NCI-H2196 (cell line): ENCODE measurements around the gene IFT25.
A peak's percentile ranks its signal among the peaks of the same experiment; 100 is the strongest.
"Not testable (repeated sequence)": the region's sequence is repeated elsewhere in the genome, so short reads cannot be mapped to it uniquely, and the experiment has no call there.

Source experiments
- DNase-seq: peaks from one replicate; lab custom pipeline; 2025; ENCODE audit not compliant: unreplicated experiment; lab: John Stamatoyannopoulos, UW

Gene IFT25

DNA sequence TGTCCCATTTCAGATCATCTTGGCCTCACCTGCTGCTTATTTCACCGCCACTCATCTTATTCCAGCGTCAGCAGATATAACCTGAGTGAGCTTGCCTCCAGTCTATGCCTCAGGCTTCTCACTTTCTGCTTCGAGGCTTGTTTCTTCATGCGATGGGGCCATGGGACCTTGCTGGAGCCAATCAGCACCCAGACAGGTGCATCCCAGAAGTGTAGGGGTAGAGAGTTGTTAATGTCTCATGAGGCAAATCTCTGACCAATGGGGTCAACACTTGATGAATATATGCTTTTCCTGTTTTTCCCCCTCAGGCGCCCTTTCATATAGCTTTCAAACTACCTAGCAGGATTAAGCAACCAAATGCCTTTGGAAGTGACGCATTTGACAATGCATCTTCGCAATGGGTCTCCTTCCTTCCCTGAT lies 55.0 kb downstream of the IFT25 start:
- no peak for DNase-seq

DNA sequence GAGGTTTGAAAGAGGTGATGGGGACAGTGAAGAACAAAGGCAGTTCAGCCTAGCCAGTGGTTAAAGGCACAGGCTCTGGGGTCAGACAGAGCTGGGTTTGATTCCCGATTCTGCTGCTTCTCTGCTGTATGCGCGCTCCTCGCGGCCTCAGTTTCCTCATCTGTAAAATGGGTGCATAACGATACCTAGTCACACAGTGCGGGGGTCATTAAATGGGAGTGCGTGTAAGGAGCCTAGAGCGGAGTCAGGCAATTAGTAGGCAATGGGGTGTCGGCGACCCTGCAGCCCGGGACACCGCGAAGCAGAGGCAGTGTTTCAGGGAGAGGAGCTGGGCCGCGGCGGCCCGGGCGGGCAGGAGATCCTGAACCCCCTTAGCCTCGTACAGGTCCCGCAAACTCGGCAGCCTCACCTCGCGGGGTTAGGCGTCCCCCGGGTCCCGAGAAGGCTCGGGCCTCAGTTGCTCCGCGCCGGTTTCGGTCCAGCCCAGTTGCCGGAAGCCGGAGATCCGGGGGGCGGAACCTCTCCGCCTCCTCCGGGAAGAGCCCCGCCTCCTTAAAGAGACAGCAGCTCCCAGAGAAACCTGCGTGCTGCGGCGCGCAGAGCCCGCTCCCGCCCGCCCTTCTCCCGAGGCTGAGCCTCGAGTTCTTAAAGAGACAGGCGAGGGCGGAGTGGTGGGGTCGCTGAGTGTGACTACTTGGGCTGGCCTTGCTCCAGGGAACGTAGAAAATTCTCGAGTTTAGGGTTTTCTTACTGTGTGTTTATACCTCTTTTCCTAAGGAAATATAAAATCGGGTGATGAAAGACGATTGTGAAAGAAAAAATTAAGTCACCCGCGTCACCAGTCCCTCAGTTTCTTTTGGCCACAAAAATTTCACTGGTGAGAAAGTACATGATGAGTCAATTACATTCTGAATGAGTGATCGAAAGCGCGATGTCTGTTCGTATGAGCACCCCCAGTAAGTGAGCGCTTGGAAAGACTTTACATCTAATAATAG lies 55.9 kb downstream of the IFT25 start, which contains the start of gene YIPF1:
Gene YIPF1 (minus strand): TSS at position 494 of the 995 bp plus-strand sequence. CDS start 860 bp downstream, outside the sequence.
- peak; percentile 92 for DNase-seq

DNA sequence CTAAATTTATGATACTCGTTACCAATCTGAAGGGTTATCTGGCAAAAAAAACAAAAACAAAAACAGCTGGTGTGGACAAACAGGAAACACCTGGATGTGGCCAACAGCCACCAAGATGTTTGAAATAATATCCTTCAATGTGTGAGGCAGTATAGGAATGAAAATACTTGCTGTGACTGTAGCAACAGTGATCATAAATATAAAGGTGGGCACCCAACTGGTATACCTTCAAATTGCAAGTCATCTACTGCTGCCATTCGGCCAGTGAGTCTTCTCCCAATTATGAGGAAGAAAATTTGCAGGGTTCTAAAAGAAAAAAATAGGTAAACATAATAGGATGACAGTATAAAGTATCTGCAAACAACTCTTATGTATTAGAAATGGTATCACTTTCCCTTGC lies 56.8 kb downstream of the IFT25 start:
- DNase-seq, result no peak

DNA sequence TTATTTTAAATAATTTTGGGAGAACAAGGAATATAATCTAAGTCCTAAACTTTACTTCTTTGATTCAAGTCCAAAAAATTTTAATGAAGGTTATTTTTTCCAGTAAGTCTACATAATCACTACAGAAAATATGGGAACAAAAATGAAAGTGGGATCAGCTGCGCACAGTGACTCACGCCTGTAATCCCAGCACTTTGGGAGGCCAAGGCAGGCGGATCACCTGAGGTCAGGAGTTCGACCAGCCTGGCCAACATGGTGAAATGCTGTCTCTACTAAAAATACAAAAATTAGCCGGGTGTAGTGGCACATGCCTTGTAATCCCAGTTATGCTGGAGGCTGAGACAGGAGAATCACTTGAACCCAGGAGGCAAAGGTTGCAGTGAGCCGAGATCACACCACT lies 61.9 kb downstream of the IFT25 start:
- not testable (repeated sequence) for DNase-seq

DNA sequence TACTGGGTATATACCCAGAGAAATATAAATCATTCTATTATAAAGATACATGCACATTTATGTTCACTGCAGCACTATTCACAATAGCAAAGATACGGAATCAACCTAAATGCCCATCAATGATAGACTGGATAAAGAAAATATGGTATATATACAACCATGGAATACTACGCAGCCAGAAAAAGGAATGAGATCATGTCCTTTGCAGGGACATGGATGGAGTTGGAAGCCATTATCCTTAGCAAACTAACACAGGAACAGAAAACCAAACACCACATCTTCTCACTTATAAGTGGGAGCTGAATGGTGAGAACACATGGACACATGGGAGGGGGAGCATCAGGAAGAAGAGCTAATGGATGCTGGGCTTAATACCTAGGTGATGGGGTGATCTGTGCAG lies 63.6 kb downstream of the IFT25 start:
- DNase-seq, result not testable (repeated sequence)

DNA sequence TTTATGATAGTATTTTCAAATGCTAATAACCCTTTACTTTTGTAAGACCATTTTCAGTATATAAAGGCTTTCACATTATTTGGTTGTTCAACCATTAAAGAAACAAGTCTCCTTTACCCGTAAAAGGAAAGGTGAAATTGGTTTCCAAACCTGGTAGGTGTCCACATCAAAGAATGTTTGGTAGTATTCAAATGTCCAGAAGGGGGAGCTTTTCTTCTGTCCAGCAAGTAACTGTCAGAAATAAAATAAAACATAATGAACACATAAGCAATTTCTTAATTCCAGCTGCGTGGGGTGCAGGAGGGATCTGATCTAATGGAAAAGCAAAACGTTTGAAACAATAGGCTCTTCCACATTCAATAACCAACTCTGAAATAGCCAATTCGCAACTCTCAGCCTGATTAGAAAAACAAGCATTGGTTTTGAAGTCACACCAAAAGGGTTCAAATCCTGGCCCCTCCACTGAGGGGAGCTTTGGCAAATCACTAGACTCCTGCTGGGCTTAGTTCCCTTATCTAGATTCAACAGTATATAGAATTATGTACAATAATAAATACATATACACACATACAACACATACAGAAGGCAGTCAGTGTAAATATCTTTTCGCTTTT lies 66.9 kb downstream of the IFT25 start:
- peak; percentile 64 for DNase-seq

DNA sequence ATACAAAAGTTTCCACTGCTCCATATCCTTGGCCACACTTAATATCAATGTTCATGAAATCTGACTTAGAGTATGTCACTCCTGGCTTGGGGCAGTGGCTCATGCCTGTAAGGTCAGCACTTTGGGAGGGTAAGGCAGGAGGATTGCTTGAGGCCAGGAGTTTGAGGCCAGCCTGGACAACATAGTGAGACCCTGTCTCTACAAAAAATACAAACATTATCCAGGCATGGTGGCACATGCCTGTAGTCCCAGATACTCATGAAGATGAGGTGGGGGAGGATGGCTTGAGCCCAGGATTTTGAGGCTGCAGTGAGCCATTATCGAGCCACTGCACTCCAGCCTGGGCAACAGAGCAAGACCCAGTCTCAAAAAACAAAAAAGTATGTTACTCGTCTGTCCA lies 70.3 kb downstream of the IFT25 start:
- DNase-seq, result not testable (repeated sequence)

DNA sequence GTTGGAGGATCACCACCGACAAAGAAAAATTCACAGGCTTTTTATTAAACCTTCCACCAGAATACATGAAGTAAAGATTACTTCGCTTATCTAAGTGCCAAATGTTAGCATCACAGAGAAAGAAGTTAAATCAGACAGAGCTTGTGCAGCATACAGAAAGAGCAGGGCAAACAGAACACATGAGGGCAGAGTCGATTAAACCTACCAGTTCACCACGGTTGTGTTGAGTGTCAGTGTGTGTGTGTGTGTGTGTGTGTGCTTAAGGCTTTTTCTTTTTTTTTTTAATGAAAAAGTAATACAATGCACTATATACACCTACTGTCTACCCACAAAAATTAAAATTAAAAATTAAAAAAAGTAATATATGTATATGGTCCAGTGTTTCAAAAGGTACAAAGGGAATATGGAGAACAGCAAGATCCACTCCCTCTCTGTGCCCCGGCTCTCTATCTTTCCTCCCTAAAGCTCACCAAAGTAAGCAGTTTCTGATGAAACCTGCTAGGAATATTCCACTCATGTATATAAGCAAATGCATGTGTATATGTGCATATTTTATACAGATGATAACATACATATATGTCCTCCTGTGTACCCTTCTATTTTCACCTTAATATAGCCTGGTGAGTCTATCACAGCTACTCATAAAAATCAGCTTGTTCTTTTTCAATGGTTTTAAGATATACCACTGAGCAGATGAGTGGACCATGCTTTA lies 73.6 kb downstream of the IFT25 start:
- DNase-seq, result no peak
